ENCODE data around the gene SPATA13. TPM values are rescaled to one million over a fixed set of nuclear protein-coding genes. Genes with fewer than 3 reads are reported as not detected.

SPATA13 gene
- total RNA-seq, 1 experiment from 2014 or later: 21.4 TPM

DNA sequence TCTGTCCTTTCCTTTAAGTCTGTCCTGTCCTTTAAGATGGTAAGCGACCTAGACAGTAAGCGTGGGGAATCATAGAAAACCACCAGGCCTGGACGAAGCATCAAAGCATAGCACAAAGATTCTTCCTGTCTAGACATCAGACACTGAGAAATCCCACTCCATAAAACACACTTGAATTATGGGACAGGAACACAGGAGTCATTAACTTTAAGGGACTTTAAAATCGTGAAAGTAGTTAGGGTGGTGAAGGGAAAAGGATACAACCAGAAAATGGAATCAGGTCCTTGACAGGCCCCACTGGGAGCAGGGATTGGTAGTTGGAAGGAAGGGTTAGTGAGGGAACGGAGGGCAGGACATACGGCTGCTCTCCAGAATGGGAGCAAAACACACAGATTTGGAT lies 117.2 kb downstream of the SPATA13 start:
- H3K27me3 ChIP-seq (ENCODE audit: insufficient read depth, low read length): no peaks in the 10 kb centered on the region
- no peak for ATAC-seq
- H3K4me1 ChIP-seq (ENCODE audit: control insufficient read depth in 1 of 2, insufficient read depth in 2 of 2, low read length in 2 of 2): no peaks in the 10 kb centered on the region
- H3K27ac ChIP-seq (ENCODE audit: low read depth, low read length): no peak overlapping the region
- no peaks in the 10 kb centered on the region for H4K20me1 ChIP-seq (ENCODE audit: insufficient read depth)
- no peak overlapping the region for H3K9ac ChIP-seq (ENCODE audit: low read length)
- no peaks in the 10 kb centered on the region for H3K9me3 ChIP-seq (ENCODE audit: control insufficient read depth in 1 of 2, insufficient read depth in 1 of 2, low read depth in 1 of 2, low read length in 2 of 2)
- BruUV-seq (replicated peaks): no TSS peak
- TF ChIP-seq ZNF274 (IDR thresholded peaks at IDR 0.05; ENCODE audit: low read depth, low read length) (no peak), SIN3A (IDR thresholded peaks at IDR 0.05; ENCODE audit: low read depth) (no peak), ZFX (IDR thresholded peaks at IDR 0.05) (no peak)
- TF ChIP-seq, protein P1, sequence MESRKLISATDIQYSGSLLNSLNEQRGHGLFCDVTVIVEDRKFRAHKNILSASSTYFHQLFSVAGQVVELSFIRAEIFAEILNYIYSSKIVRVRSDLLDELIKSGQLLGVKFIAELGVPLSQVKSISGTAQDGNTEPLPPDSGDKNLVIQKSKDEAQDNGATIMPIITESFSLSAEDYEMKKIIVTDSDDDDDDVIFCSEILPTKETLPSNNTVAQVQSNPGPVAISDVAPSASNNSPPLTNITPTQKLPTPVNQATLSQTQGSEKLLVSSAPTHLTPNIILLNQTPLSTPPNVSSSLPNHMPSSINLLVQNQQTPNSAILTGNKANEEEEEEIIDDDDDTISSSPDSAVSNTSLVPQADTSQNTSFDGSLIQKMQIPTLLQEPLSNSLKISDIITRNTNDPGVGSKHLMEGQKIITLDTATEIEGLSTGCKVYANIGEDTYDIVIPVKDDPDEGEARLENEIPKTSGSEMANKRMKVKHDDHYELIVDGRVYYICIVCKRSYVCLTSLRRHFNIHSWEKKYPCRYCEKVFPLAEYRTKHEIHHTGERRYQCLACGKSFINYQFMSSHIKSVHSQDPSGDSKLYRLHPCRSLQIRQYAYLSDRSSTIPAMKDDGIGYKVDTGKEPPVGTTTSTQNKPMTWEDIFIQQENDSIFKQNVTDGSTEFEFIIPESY (IDR thresholded peaks at IDR 0.05; ENCODE audit: extremely low read depth, insufficient replicate concordance, low read length): no peak
- TF ChIP-seq, protein P2, sequence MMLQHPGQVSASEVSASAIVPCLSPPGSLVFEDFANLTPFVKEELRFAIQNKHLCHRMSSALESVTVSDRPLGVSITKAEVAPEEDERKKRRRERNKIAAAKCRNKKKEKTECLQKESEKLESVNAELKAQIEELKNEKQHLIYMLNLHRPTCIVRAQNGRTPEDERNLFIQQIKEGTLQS (IDR thresholded peaks at IDR 0.05): no peak
- TF ChIP-seq, protein P3, sequence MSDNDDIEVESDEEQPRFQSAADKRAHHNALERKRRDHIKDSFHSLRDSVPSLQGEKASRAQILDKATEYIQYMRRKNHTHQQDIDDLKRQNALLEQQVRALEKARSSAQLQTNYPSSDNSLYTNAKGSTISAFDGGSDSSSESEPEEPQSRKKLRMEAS (IDR thresholded peaks at IDR 0.05): no peak
- ChIA-PET RAD21 (ENCODE audit: low non-redundant PET in 1 of 2, low total read pairs in 2 of 2, uncharacterized antibody in 2 of 2, unreplicated experiment in 2 of 2) (no interaction called here), POLR2A (no interaction called here), CTCF (no interaction called here)
- intact Hi-C loops (cut with micrococcal nuclease): no loop called here
- no peaks in the 10 kb centered on the region for H3K9me2 ChIP-seq (ENCODE audit: insufficient read depth)
- no peak overlapping the region for H3K4me3 ChIP-seq (replicated peaks in 1 of 2; ENCODE audit: low read depth in 1 of 2, low read length in 2 of 2)
- H3K79me2 ChIP-seq (ENCODE audit: insufficient read depth, low read length): no peaks in the 10 kb centered on the region; the same call in 1 of the 2 replicates
- no peak overlapping the region for H2AFZ ChIP-seq (ENCODE audit: low read depth, low read length, poor library complexity, severe bottlenecking)
- no peak overlapping the region for H3K4me2 ChIP-seq (ENCODE audit: low read length)
- no peaks in the 10 kb centered on the region for H3K36me3 ChIP-seq (ENCODE audit: control insufficient read depth in 1 of 2, insufficient read depth in 2 of 2, low read length in 2 of 2)
- DNase-seq (ENCODE audit: low read depth, low spot score): no peak

Measured in HCT116 (cell line).